Measurements from ENCODE around the gene RALGPS1.

Gene RALGPS1

DNA sequence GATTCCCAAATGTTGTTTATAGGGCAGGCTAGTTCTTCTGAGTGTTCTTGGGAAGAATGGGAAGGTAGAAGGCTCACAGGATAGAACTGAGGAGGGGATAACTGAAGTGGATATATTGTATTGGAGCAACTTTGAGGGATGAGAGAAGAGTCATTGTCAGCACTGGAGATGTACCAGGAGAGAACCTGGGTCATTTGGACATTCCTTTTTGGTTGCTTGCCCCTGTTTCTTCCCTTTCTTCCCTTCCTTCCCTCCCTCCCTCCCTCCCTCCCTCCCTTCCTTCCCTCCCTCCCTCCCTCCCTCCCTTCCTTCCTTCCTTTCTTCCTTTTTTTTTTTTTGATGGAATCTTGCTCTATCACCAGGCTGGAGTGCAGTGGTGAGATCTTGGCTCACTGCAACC is 45.3 kb downstream of the RALGPS1 start:
- no peak for TF ChIP-seq HDGF (IDR thresholded peaks at IDR 0.05; ENCODE audit: borderline replicate concordance)
- no peak for TF ChIP-seq ZNF384 (IDR thresholded peaks at IDR 0.05)
- no peak for TF ChIP-seq ARNT (IDR thresholded peaks at IDR 0.05)
- TF ChIP-seq ELF4 (IDR thresholded peaks at IDR 0.05), result no peak
- ChIA-PET POLR2A (interaction anchor here (1.2 kb wide), 1 partner anchor 241 kb away, joined by 3 read pairs; no protein-coding TSS in a partner anchor), CTCF (interaction anchor here (1.5 kb wide), 1 partner anchor 239 kb away, joined by 5 read pairs; no protein-coding TSS in a partner anchor)
- no peak for DNase-seq (ENCODE audit: extremely low spot score)

- POLR2A ChIA-PET, result no interaction called here
- no peak for DNase-seq (ENCODE audit: extremely low spot score)
- TF ChIP-seq FOXK2 (IDR thresholded peaks at IDR 0.05), result no peak
- TF ChIP-seq ARNT (IDR thresholded peaks at IDR 0.05), result no peak
- TF ChIP-seq TARDBP (IDR thresholded peaks at IDR 0.05), result no peak
- no peak for TF ChIP-seq ZNF384 (IDR thresholded peaks at IDR 0.05)
- no peak for TF ChIP-seq FOXM1 (IDR thresholded peaks at IDR 0.05; ENCODE audit: borderline replicate concordance)
- TF ChIP-seq LEF1 (IDR thresholded peaks at IDR 0.05; ENCODE audit: borderline replicate concordance), result no peak
- no peak for TF ChIP-seq HDGF (IDR thresholded peaks at IDR 0.05; ENCODE audit: borderline replicate concordance)
- TF ChIP-seq FOXA1 (IDR thresholded peaks at IDR 0.05), result no peak
- TF ChIP-seq SUZ12 (IDR thresholded peaks at IDR 0.05), result no peak
- TF ChIP-seq, protein P1, sequence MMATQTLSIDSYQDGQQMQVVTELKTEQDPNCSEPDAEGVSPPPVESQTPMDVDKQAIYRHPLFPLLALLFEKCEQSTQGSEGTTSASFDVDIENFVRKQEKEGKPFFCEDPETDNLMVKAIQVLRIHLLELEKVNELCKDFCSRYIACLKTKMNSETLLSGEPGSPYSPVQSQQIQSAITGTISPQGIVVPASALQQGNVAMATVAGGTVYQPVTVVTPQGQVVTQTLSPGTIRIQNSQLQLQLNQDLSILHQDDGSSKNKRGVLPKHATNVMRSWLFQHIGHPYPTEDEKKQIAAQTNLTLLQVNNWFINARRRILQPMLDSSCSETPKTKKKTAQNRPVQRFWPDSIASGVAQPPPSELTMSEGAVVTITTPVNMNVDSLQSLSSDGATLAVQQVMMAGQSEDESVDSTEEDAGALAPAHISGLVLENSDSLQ (IDR thresholded peaks at IDR 0.05), result no peak
- TF ChIP-seq BHLHE40 (IDR thresholded peaks at IDR 0.05; ENCODE audit: borderline replicate concordance), result no peak
- TF ChIP-seq SP1 (IDR thresholded peaks at IDR 0.05), result no peak
- TF ChIP-seq CTBP1 (IDR thresholded peaks at IDR 0.05; ENCODE audit: borderline replicate concordance), result no peak
- TF ChIP-seq NFRKB (IDR thresholded peaks at IDR 0.05), result no peak
- TF ChIP-seq ELF4 (IDR thresholded peaks at IDR 0.05), result no peak
- TF ChIP-seq L3MBTL2 (conservative IDR thresholded peaks at IDR 0.05), result no peak
- CTCF ChIA-PET, result no interaction called here
These were observed 47.8 kb downstream of the RALGPS1 start for GRCh38 chr9:126962336-126962735.

DNA sequence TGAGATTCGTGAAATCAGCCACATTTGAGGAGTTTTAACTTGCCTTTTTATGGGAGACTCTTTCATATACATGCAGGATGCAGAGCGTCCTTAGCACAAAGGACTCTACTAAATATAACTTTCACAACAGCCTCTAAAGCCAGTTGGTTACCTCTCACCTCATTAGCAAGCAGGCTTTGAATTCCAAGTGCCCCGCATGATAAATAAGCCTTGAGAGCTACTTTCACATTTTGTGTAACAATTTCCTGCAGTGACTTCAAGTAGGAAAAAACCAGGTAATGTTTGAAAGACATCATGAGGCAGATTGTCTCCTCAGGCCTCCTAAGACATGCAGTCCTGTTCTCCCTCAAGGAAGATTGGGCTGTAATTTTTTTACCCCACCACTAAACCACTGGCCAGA is 50.5 kb downstream of the RALGPS1 start:
- no peak for DNase-seq (ENCODE audit: extremely low spot score)
- ChIA-PET CTCF (interaction anchor here (0.8 to 1.0 kb wide), 2 partner anchors 8 to 23 kb away, joined by 3 to 5 read pairs; no protein-coding TSS in a partner anchor), POLR2A (no interaction called here)
- TF ChIP-seq L3MBTL2 (conservative IDR thresholded peaks at IDR 0.05), result no peak
- no peak for TF ChIP-seq SP1 (IDR thresholded peaks at IDR 0.05)
- no peak for TF ChIP-seq SUZ12 (IDR thresholded peaks at IDR 0.05)

GRCh38 chr9:126965541-126966428 is 51.2 kb downstream of the RALGPS1 start:
- CTCF ChIA-PET, result interaction anchor here (0.8 to 1.0 kb wide), 2 partner anchors 9 to 24 kb away, joined by 3 to 5 read pairs; no protein-coding TSS in a partner anchor
- DNase-seq (ENCODE audit: extremely low spot score), result peak; percentile 50
- TF ChIP-seq CTBP1 (IDR thresholded peaks at IDR 0.05; ENCODE audit: borderline replicate concordance), result no peak
- TF ChIP-seq LEF1 (IDR thresholded peaks at IDR 0.05; ENCODE audit: borderline replicate concordance), result no peak
- no peak for TF ChIP-seq NFRKB (IDR thresholded peaks at IDR 0.05)
- TF ChIP-seq TARDBP (IDR thresholded peaks at IDR 0.05), result no peak
- TF ChIP-seq FOXK2 (IDR thresholded peaks at IDR 0.05), result no peak
- no peak for TF ChIP-seq ARNT (IDR thresholded peaks at IDR 0.05)
- no peak for TF ChIP-seq FOXM1 (IDR thresholded peaks at IDR 0.05; ENCODE audit: borderline replicate concordance)
- no peak for TF ChIP-seq HDGF (IDR thresholded peaks at IDR 0.05; ENCODE audit: borderline replicate concordance)
- TF ChIP-seq, protein P1 (IDR thresholded peaks at IDR 0.05), result no peak
- no peak for TF ChIP-seq BHLHE40 (IDR thresholded peaks at IDR 0.05; ENCODE audit: borderline replicate concordance)
- no peak for TF ChIP-seq FOXA1 (IDR thresholded peaks at IDR 0.05)
- no peak for TF ChIP-seq SP1 (IDR thresholded peaks at IDR 0.05)
- POLR2A ChIA-PET, result no interaction called here

GRCh38 chr9:126971261-126971660 is 56.7 kb downstream of the RALGPS1 start:
- ChIA-PET POLR2A (no interaction called here), CTCF (no interaction called here)
- no peak for DNase-seq (ENCODE audit: extremely low spot score)
- TF ChIP-seq FOXA1 (IDR thresholded peaks at IDR 0.05) (no peak), ELF4 (IDR thresholded peaks at IDR 0.05) (no peak)

GRCh38 chr9:126973651-126974529 is 59.3 kb downstream of the RALGPS1 start:
- no peak for TF ChIP-seq BHLHE40 (IDR thresholded peaks at IDR 0.05; ENCODE audit: borderline replicate concordance)
- TF ChIP-seq LEF1 (IDR thresholded peaks at IDR 0.05; ENCODE audit: borderline replicate concordance), result no peak
- TF ChIP-seq SUZ12 (IDR thresholded peaks at IDR 0.05), result no peak
- no peak for TF ChIP-seq ZNF384 (IDR thresholded peaks at IDR 0.05)
- no peak for TF ChIP-seq HDGF (IDR thresholded peaks at IDR 0.05; ENCODE audit: borderline replicate concordance)
- TF ChIP-seq L3MBTL2 (conservative IDR thresholded peaks at IDR 0.05), result no peak
- no peak for TF ChIP-seq SP1 (IDR thresholded peaks at IDR 0.05)
- TF ChIP-seq FOXK2 (IDR thresholded peaks at IDR 0.05), result no peak
- no peak for TF ChIP-seq TARDBP (IDR thresholded peaks at IDR 0.05)
- TF ChIP-seq, protein P1 (IDR thresholded peaks at IDR 0.05), result no peak
- DNase-seq (ENCODE audit: extremely low spot score), result no peak
- ChIA-PET POLR2A (no interaction called here), CTCF (interaction anchor here (0.6 kb wide), 1 partner anchor 946 kb away, joined by 4 read pairs; no protein-coding TSS in a partner anchor)

All from HEK293T (cell line).